Renal cortex interstitium (tissue), 11 donors: Measurements from ENCODE around the gene RESP18. TPM values are rescaled to one million over a fixed set of nuclear protein-coding genes. Genes with fewer than 3 reads are reported as not detected.
"Not testable (repeated sequence)": the region's sequence is repeated elsewhere in the genome, so short reads cannot be mapped to it uniquely, and the experiment has no call there.

Source experiments
- DNase-seq, 11 donors: peaks; one replicate each; pipeline ENCODE4 v3.0.0-alpha.2; 2013; ENCODE audit warnings: low read depth in 9 of 11, low spot score in 4 of 11; ENCODE audit errors: extremely low read depth in 1 of 11
- polyA plus RNA-seq, 3 donors: library from polyadenylated mRNA; unstranded; fragments of 120-200 nt; gene quantifications; one replicate each; pipeline ENCODE4 v1.2.1, GENCODE V29; 2013; ENCODE audit not compliant: insufficient read length in 3 of 3

Gene RESP18
- polyA plus RNA-seq, 3 donors = not detected

GRCh38 chr2:219296142-219296541 lies 36.4 kb downstream of the RESP18 start:
- no peak for DNase-seq

- DNase-seq = peak in 8 of 11 donors; percentile 73 to 85 (median 82)
Observed at GRCh38 chr2:219294356-219295351, 37.9 kb downstream of the RESP18 start.

GRCh38 chr2:219293736-219294231 lies 38.8 kb downstream of the RESP18 start:
- no peak for DNase-seq

- no peak for DNase-seq
Observed at GRCh38 chr2:219292616-219293015, 39.9 kb downstream of the RESP18 start.

- no peak for DNase-seq
Observed at GRCh38 chr2:219291910-219292490, 40.5 kb downstream of the RESP18 start.

- no peak for DNase-seq
Observed at GRCh38 chr2:219291394-219291793, 41.1 kb downstream of the RESP18 start.

GRCh38 chr2:219290381-219291171 lies 42.0 kb downstream of the RESP18 start:
- no peak for DNase-seq

- DNase-seq = peak in 2 of 11 donors; percentile 38 to 39
Observed at GRCh38 chr2:219289537-219290361, 42.8 kb downstream of the RESP18 start.

GRCh38 chr2:219289195-219289536 lies 43.4 kb downstream of the RESP18 start:
- no peak for DNase-seq

- DNase-seq = no peak
Observed at GRCh38 chr2:219287580-219288265, 44.8 kb downstream of the RESP18 start.

GRCh38 chr2:219287116-219287440 lies 45.5 kb downstream of the RESP18 start:
- not testable (repeated sequence) for DNase-seq

- no peak for DNase-seq
Observed at GRCh38 chr2:219286436-219287115, 46.0 kb downstream of the RESP18 start.

GRCh38 chr2:219285894-219286425 lies 46.6 kb downstream of the RESP18 start:
- DNase-seq = peak in 1 of 11 donors; percentile 39

- no peak for DNase-seq
Observed at GRCh38 chr2:219285373-219285735, 47.2 kb downstream of the RESP18 start.

- DNase-seq = no peak
Observed at GRCh38 chr2:219284501-219285372, 47.8 kb downstream of the RESP18 start.

GRCh38 chr2:219282943-219283581 lies 49.5 kb downstream of the RESP18 start:
- DNase-seq = no peak
